AG10803 (cell line): ENCODE data around the gene NEU2.
"Not testable (repeated sequence)": the region's sequence is repeated elsewhere in the genome, so short reads cannot be mapped to it uniquely, and the experiment has no call there.

Experiments
- DNase-seq: peaks from one replicate; pipeline ENCODE4 v3.0.0; 2010; ENCODE audit warnings: low read depth
- H3K4me3 ChIP-seq: 2 replicates; pipeline ENCODE4 v1.5.1; 2011; ENCODE audit warnings: mild to moderate bottlenecking, low read length, control low read depth
- CTCF ChIP-seq: conservative IDR thresholded peaks from 2 replicates; pipeline ENCODE4 v1.5.1; 2011; ENCODE audit warnings: mild to moderate bottlenecking, low read length, control low read depth, inconsistent platforms

Gene NEU2

GRCh38 chr2:233015019-233015645 is 17.3 kb upstream of the NEU2 start:
- H3K4me3 ChIP-seq: no peak overlapping the region
- no peak for DNase-seq
- TF ChIP-seq CTCF: no peak

- TF ChIP-seq CTCF: no peak
- no peak for DNase-seq
- H3K4me3 ChIP-seq: no peak overlapping the region
Observed at GRCh38 chr2:233017947-233018346, 14.5 kb upstream of the NEU2 start.

GRCh38 chr2:233019610-233020009 is 12.9 kb upstream of the NEU2 start:
- DNase-seq, H3K4me3 ChIP-seq: not testable (repeated sequence)

- no peak for TF ChIP-seq CTCF
- DNase-seq: no peak
- no peak overlapping the region for H3K4me3 ChIP-seq
Observed at GRCh38 chr2:233020454-233020853, 12.0 kb upstream of the NEU2 start.

- TF ChIP-seq CTCF: no peak
- H3K4me3 ChIP-seq: no peak overlapping the region
- DNase-seq: no peak
Observed at GRCh38 chr2:233021771-233022170, 10.7 kb upstream of the NEU2 start.

GRCh38 chr2:233022561-233022960 is 9.9 kb upstream of the NEU2 start:
- TF ChIP-seq CTCF: no peak
- no peak for DNase-seq
- no peak overlapping the region for H3K4me3 ChIP-seq

GRCh38 chr2:233023007-233023760 is 9.3 kb upstream of the NEU2 start:
- no peak overlapping the region for H3K4me3 ChIP-seq
- DNase-seq: no peak
- TF ChIP-seq CTCF: no peak
